SKM-1 treated with dmso at 0.1 percent for 144 hours (cell line): ENCODE measurements around the gene KAZN.

Experiments used
- DNase-seq: peaks from one replicate; lab custom pipeline; 2025; ENCODE audit not compliant: unreplicated experiment; lab: John Stamatoyannopoulos, UW

Gene KAZN

GRCh38 chr1:15016526-15016925 lies 418.0 kb downstream of the KAZN start:
- DNase-seq, result peak; percentile 79

DNA sequence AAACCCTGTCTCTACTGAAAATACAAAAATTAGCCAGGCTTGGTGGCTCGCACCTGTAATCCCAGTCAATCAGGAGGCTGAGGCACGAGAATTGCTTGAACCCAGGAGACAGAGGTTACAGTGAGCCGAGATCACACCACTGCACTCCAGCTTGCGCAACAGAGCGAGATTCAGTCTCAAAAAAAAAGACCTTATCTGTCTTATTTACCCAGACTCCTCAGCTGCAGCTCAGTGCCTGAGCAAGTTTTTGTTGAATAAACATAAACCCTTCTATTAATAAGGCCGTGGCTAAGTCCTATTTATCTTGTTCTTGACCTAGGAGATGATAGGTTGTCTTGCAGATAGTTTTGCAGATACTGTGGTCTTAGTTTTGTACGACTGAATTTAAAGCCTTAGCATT lies 418.6 kb downstream of the KAZN start:
- DNase-seq, result no peak

- no peak for DNase-seq
Observed at GRCh38 chr1:15018767-15019166, 420.3 kb downstream of the KAZN start.

DNA sequence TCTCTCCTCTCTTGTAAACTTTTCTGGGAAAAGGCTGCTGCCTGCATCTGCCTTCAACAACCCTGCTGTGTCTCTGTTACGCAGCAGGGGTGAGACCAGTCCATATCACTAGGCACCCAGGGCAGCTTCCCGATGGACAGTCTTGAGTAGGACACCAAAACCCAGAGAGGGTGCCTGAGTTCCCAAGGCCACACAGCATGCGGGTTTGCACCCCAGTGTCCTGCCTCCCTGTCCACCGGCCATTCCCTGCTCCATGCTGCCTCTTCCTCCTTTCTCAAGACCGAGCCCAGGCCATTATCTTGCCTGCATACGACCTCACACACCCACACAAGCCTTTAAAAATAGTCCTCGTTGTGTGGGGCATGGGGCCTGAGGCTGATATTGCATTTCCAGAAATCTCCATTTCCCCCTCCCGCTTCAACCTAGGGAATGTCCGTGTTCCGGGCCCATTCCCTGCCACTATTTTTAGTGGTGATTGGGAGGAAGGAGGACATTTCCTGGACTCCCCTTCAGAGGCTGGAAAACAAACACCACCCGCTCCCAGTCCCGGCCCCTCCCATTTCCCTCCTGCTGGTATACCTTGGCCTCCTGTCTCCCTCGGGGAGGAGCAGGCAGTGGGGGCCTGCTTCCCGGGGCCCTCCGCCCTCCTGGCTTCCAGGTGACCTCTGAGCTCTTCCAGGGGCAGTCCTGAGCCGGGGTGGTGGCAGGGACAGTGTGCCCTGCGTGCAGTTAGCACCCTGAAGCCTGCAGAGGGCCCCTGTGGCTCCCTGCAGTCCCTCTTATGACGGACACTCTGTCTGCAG lies 422.7 kb downstream of the KAZN start:
- DNase-seq, result no peak

DNA sequence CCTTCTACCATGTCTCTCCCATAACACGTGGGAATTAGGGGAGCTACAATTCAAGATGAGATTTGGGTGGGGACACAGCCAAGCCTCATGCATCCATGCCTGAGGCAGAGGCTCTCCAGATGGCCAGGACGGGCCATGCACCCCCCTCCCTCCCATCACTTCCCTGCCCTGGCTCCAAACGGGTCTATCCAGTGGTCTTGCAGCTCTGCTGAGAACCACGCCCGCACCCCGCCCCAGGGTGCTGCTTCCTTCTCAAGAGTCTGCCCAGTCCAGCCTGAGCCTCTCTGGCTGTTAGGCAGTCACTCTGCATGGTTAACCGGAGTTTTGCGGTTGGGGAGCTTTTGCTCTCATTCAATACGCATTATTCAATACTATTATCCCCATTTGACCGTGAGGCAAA lies 423.6 kb downstream of the KAZN start:
- DNase-seq, result no peak

- no peak for DNase-seq
Observed at GRCh38 chr1:15023205-15023604, 424.7 kb downstream of the KAZN start.

DNA sequence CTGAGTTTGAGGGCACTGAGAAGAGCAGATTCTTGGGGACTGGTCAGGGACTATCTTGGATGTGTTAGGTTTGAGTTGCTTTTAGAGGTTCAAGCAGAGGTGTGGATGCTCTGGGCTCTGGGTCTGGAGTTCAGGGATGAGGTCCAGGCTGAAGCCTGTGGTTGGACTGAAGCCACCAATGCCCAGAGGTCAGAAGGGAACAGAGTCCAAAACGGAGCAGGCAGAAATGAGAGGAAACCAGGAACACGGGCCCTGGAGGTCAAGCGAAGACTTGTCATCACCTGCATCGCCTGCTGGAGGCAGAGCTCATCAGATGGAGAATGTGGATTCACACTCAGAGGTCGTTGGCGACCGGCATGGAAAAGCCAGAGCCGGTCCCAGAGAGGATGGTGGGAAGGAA lies 425.5 kb downstream of the KAZN start:
- no peak for DNase-seq

GRCh38 chr1:15026117-15026489 lies 427.6 kb downstream of the KAZN start:
- DNase-seq, result no peak

- peak; percentile 35 for DNase-seq
Observed at GRCh38 chr1:15027515-15027986, 429.1 kb downstream of the KAZN start.

DNA sequence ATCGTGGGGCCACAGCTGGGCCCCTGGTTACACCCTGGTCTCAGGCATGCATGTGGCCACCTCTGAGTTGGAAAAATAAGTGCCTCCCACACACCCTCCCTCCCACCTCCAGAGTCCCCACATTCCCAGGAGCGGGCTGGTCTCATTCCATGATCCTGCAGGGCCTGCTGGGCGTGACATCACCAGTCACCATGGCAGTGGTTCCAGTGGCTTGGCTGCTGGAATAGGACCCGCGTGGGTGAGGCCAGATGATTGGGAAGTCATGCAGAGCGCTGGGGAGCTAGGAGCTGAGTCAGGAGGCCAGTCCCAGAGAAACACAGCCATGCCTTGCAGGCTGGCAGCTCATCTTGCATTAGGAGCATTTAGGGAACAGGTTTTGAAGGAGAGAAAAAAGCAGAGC lies 429.6 kb downstream of the KAZN start:
- DNase-seq, result no peak

- no peak for DNase-seq
Observed at GRCh38 chr1:15028616-15029015, 430.1 kb downstream of the KAZN start.

DNA sequence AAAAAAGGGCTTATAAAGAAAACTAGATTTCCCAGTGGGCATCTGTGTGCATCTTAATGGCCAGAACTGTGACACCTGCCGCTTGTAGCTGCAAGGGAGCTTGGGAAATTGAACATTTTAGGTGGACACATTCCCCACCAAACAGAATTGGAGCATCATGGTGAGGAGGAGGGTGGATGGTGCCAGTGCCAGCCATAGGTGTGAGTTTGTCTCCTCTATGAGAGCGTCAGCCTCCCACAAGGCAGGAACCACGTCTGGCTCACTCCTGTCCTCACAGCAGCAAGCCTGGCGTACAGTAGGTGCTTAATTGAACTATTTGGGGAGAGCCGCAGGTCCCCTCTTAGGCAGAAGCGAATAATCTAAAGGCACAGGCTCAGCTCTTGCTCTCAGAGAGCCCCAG lies 430.6 kb downstream of the KAZN start:
- no peak for DNase-seq

DNA sequence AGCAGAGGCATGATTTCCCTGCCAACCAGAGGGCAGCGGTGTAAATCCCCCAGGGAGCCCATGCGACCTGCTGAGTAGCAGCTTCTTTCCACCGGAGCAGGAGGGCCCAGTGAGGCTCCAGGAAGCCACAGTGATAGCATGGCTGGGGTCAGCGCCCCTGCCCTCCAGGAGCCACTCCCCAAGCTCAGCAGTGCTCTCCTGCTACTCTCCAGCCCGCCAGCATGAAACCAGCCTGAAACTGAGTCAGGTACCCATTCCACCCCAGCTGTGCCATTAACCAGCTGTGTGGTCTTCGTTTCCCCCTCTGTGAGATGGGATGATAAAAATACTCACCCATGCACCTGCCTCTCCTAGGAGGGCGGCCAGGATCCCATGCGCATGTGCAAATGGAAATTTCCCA lies 431.3 kb downstream of the KAZN start:
- no peak for DNase-seq

GRCh38 chr1:15031251-15031933 lies 432.9 kb downstream of the KAZN start:
- DNase-seq, result no peak

DNA sequence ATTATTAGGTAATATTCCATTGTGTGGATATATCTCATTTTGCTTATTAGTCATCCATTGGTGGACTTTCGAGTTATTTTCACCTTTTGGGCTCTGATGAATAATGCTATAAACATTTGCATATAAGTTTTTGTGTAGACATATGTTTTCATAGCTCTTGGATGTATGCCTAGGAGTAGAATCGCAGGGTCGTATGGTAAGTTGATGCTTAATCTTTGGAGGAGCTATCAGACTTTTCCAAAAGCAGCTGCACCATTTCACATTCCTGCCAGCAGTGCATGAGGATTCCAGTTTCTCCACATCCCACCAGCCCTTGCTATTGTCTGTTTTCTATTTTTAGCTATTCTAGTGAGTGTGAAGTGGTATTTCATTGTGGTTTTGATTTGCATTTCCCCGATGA lies 434.8 kb downstream of the KAZN start:
- DNase-seq, result no peak

GRCh38 chr1:15034656-15035055 lies 436.2 kb downstream of the KAZN start:
- no peak for DNase-seq

- DNase-seq, result no peak
Observed at GRCh38 chr1:15035236-15035635, 436.8 kb downstream of the KAZN start.

DNA sequence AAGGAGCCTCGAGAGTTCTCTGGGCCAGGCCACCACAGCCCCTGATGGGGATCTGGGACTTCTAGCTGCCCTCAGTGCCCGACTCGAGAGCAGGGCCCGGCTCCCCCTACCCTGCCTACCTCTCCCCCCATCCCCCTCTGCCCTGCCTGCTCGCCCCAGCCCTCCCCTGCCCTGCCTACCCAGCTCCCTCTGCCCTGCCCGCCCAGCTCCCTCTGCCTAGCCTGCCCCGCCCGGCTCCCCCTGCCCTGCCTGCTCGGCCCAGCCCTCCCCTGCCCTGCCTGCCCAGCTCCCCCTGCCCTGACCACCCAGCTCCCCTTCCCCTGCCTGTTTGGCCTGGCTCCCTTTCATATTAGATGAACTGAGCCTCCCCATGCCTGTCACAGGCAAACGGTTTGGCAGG lies 437.6 kb downstream of the KAZN start:
- no peak for DNase-seq

DNA sequence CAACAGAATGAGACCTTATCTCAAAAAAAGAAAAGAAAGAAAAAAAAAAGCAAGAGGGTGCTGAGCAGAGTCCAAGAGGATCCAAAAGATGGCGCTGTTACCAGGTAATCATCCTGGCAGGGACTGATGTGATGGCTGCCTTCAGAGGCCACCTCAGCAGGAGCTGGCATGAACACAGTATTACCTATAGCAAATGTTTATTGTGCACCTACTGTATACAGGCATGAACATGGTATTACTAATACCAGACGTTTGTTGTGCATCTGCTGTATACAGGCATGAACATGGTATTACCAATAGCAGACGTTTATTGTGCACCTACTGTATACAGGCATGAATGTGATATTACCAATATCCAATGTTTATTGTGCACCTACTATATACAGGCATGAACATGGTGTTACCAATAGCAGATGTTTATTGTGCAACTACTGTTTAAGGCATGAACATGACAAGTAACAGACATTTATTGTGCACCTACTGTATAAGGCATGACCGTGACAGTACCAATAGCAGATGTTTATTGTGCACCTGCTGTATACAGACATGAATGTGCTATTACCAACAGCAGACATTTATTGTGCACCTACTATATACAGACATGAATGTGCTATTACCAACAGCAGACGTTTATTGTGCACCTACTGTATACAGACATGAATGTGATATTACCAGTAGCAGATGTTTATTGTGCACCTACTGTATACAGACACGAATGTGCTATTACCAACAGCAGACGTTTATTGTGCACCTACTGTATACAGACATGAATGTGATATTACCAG lies 439.9 kb downstream of the KAZN start:
- peak; percentile 12 for DNase-seq

DNA sequence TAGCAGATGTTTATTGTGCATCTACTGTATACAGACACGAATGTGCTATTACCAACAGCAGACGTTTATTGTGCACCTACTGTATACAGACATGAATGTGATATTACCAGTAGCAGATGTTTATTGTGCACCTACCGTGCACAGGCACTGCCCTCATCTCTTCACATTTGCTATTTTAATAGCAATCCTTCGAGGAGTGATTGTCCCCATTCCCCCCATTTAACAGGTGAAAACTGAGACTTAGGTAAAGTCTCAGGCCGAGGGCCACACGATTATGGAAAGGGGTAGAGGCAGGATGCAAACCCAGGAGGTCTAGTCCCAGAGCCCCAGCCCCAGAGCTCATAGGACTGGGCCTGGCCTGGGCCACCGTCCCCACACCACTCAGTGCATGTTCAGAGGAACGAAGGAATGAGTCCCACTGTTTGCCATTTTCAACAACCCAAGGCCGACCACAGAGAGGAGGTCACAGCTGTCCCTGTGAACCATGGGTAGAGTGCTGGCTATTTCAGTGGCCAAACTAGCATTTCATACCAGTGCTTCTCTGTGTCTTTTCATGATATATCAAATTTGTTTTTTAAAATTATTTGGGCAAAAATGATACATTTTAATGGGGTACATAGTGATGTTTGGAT lies 440.6 kb downstream of the KAZN start:
- DNase-seq, result no peak

GRCh38 chr1:15039901-15040300 lies 441.4 kb downstream of the KAZN start:
- DNase-seq, result no peak
